ENCODE data around the gene PKP1. TPM values are rescaled to one million over a fixed set of nuclear protein-coding genes. Genes with fewer than 3 reads are reported as not detected.
A peak's percentile ranks its signal among the peaks of the same experiment; 100 is the strongest.

PKP1 gene
- total RNA-seq, 1 experiment from 2014 or later, result not detected

DNA sequence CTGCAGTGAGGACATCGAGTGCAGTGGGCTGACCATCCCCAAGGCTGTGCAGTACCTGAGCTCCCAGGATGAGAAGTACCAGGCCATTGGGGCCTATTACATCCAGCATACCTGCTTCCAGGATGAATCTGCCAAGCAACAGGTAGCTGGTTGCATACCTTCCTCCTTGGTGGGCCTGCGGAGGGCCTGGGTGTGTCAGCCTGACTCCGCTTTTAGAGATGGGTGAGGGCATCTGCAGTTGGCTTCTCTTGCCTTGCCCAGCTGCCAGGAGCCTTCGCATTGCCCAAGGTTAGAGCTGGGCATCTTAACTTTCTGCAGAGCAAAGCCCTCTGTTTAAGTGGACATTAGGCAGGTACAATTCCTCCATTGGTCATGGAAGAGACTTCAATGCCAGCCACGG lies 33.2 kb downstream of the PKP1 start:
- ChIA-PET CTCF (no interaction called here), POLR2A (no interaction called here)
- H3K27me3 Mint-ChIP-seq (ENCODE audit: insufficient read depth, unreplicated experiment), result peaks cover 17% of the 10 kb centered on the region
- no TSS peak for BruUV-seq (replicated peaks)
- H3K36me3 Mint-ChIP-seq (ENCODE audit: insufficient read depth, unreplicated experiment), result no peaks in the 10 kb centered on the region
- Histone ChIP-seq H3K4me1 (no peaks in the 10 kb centered on the region), H3K4me3 (ENCODE audit: low read depth, low read length) (no peak overlapping the region), H3K9me3 (no peaks in the 10 kb centered on the region), H3K36me3 (ENCODE audit: control insufficient read depth, insufficient read depth, low read length) (no peaks in the 10 kb centered on the region), H3K27me3 (replicated peaks; ENCODE audit: control insufficient read depth, insufficient read depth, low read length) (peaks cover 1% of the 10 kb centered on the region; the same call in 1 of the 2 replicates)
- DNase-seq, result no peak
- no peaks in the 10 kb centered on the region for H3K9me3 Mint-ChIP-seq (ENCODE audit: unreplicated experiment)
- intact Hi-C loops (cut with micrococcal nuclease; ENCODE audit: unreplicated experiment), result no loop called here
- no peak overlapping the region for H3K4me3 Mint-ChIP-seq (ENCODE audit: unreplicated experiment)
- no peaks in the 10 kb centered on the region for H3K4me1 Mint-ChIP-seq (ENCODE audit: low read depth, unreplicated experiment)
- no peak overlapping the region for H3K27ac Mint-ChIP-seq (ENCODE audit: unreplicated experiment)
- TF ChIP-seq CTCF (IDR thresholded peaks at IDR 0.05; ENCODE audit: insufficient read depth in 1 of 2, low read depth in 1 of 2, low read length in 1 of 2, severe bottlenecking in 1 of 2, unreplicated experiment in 1 of 2), result no peak

- POLR2A ChIA-PET, result no interaction called here
- no TSS peak for BruUV-seq (replicated peaks)
- no peaks in the 10 kb centered on the region for H3K36me3 Mint-ChIP-seq (ENCODE audit: insufficient read depth, unreplicated experiment)
- H3K4me3 ChIP-seq (ENCODE audit: low read depth, low read length), result no peak overlapping the region
- H3K4me1 Mint-ChIP-seq (ENCODE audit: low read depth, unreplicated experiment), result no peaks in the 10 kb centered on the region
- intact Hi-C loops (cut with micrococcal nuclease; ENCODE audit: unreplicated experiment), result no loop called here
- peaks cover 1% of the 10 kb centered on the region; the same call in 1 of the 2 replicates for H3K27me3 ChIP-seq (replicated peaks; ENCODE audit: control insufficient read depth, insufficient read depth, low read length)
- H3K27ac Mint-ChIP-seq (ENCODE audit: unreplicated experiment), result no peak overlapping the region
- no peaks in the 10 kb centered on the region for H3K9me3 Mint-ChIP-seq (ENCODE audit: unreplicated experiment)
- H3K4me1 ChIP-seq, result no peaks in the 10 kb centered on the region
- TF ChIP-seq CTCF (IDR thresholded peaks at IDR 0.05; ENCODE audit: insufficient read depth in 1 of 2, low read depth in 1 of 2, low read length in 1 of 2, severe bottlenecking in 1 of 2, unreplicated experiment in 1 of 2), result no peak
- H3K36me3 ChIP-seq (ENCODE audit: control insufficient read depth, insufficient read depth, low read length), result no peaks in the 10 kb centered on the region
- no peaks in the 10 kb centered on the region for H3K9me3 ChIP-seq
- CTCF ChIA-PET, result no interaction called here
- no peak for DNase-seq
- H3K27me3 Mint-ChIP-seq (ENCODE audit: insufficient read depth, unreplicated experiment), result peaks cover 17% of the 10 kb centered on the region
- no peak overlapping the region for H3K4me3 Mint-ChIP-seq (ENCODE audit: unreplicated experiment)
These were observed 34.2 kb downstream of the PKP1 start for GRCh38 chr1:201317551-201317950.

GRCh38 chr1:201318504-201319340 lies 35.4 kb downstream of the PKP1 start:
- CTCF ChIA-PET, result no interaction called here
- Mint-ChIP-seq H3K4me1 (ENCODE audit: low read depth, unreplicated experiment) (no peaks in the 10 kb centered on the region), H3K4me3 (ENCODE audit: unreplicated experiment) (no peak overlapping the region), H3K36me3 (ENCODE audit: insufficient read depth, unreplicated experiment) (no peaks in the 10 kb centered on the region), H3K9me3 (ENCODE audit: unreplicated experiment) (no peaks in the 10 kb centered on the region), H3K27me3 (ENCODE audit: insufficient read depth, unreplicated experiment) (peaks cover 17% of the 10 kb centered on the region), H3K27ac (ENCODE audit: unreplicated experiment) (no peak overlapping the region)
- intact Hi-C loops (cut with micrococcal nuclease; ENCODE audit: unreplicated experiment), result no loop called here
- H3K36me3 ChIP-seq (ENCODE audit: control insufficient read depth, insufficient read depth, low read length), result no peaks in the 10 kb centered on the region
- peak in 1 of 2 experiments; percentile 23 for DNase-seq
- H3K4me1 ChIP-seq, result no peaks in the 10 kb centered on the region
- no peak for TF ChIP-seq CTCF (IDR thresholded peaks at IDR 0.05; ENCODE audit: insufficient read depth in 1 of 2, low read depth in 1 of 2, low read length in 1 of 2, severe bottlenecking in 1 of 2, unreplicated experiment in 1 of 2)
- peaks cover 1% of the 10 kb centered on the region; the same call in 1 of the 2 replicates for H3K27me3 ChIP-seq (replicated peaks; ENCODE audit: control insufficient read depth, insufficient read depth, low read length)
- BruUV-seq (replicated peaks), result no TSS peak
- no peaks in the 10 kb centered on the region for H3K9me3 ChIP-seq
- POLR2A ChIA-PET, result no interaction called here
- H3K4me3 ChIP-seq (ENCODE audit: low read depth, low read length), result no peak overlapping the region
